Natural killer cell (primary cell): Measurements from ENCODE around the gene PRR35. TPM values are rescaled to one million over a fixed set of nuclear protein-coding genes. Genes with fewer than 3 reads are reported as not detected.

Source experiments
- ATAC-seq, 3 donors: fragments of 150-1000 bp in 2 of 3; fragments of 200-7000 bp in 1 of 3; cut with Tn5 transposase; 1 replicate in 1 of 3; 2 replicates in 2 of 3; pipeline ENCODE4 v1.10.0; 2021; ENCODE audit warnings: mild to moderate bottlenecking in 2 of 3, moderate library complexity in 2 of 3
- DNase-seq, 2 donors: peaks; one replicate each; pipeline versions ENCODE4 v3.0.0 to v3.0.0-alpha.2; 2013 to 2021; ENCODE audit warnings: mixed read lengths in 1 of 2
- H3K27ac ChIP-seq: one replicate; pipeline ENCODE4 v1.5.1; 2013; ENCODE audit warnings: mild to moderate bottlenecking, low read length
- H3K27me3 ChIP-seq: one replicate; pipeline ENCODE4 v1.6.1; 2013; ENCODE audit warnings: low read length; ENCODE audit not compliant: control insufficient read depth, insufficient read depth
- H3K36me3 ChIP-seq: one replicate; pipeline ENCODE4 v1.6.1; 2013; ENCODE audit warnings: low read length; ENCODE audit not compliant: control insufficient read depth, insufficient read depth
- H3K4me1 ChIP-seq: one replicate; pipeline ENCODE4 v1.6.1; 2013; ENCODE audit warnings: low read length; ENCODE audit not compliant: control insufficient read depth, insufficient read depth
- H3K4me3 ChIP-seq: one replicate; pipeline ENCODE4 v1.5.1; 2013; ENCODE audit warnings: low read length
- H3K9me3 ChIP-seq: one replicate; pipeline ENCODE4 v1.6.1; 2013; ENCODE audit warnings: low read length; ENCODE audit not compliant: control insufficient read depth, insufficient read depth
- H3K27ac Mint-ChIP-seq, 2 donors: one replicate each; pipeline ENCODE4 v1.8.0; 2022; ENCODE audit warnings: mild to moderate bottlenecking in 2 of 2, mixed read lengths in 2 of 2, moderate library complexity in 1 of 2
- H3K27me3 Mint-ChIP-seq, 2 donors: one replicate each; pipeline ENCODE4 v1.8.0; 2022; ENCODE audit warnings: low read depth in 2 of 2, mixed read lengths in 2 of 2
- H3K36me3 Mint-ChIP-seq: one replicate; pipeline ENCODE4 v1.8.0; 2022; ENCODE audit warnings: mixed read lengths
- H3K4me1 Mint-ChIP-seq, 2 donors: one replicate each; pipeline ENCODE4 v1.8.0; 2022; ENCODE audit warnings: mixed read lengths in 2 of 2
- H3K4me3 Mint-ChIP-seq: one replicate; pipeline ENCODE4 v1.8.0; 2022; ENCODE audit warnings: mild to moderate bottlenecking, moderate library complexity, mixed read lengths
- H3K9me3 Mint-ChIP-seq, 2 donors: one replicate each; pipeline ENCODE4 v1.8.0; 2022; ENCODE audit warnings: mixed read lengths in 2 of 2
- WGBS: methylation state at CpG from one replicate; pipeline ENCODE4 v1.1.7; 2013; ENCODE audit warnings: missing lambda C conversion rate; ENCODE audit not compliant: insufficient coverage; 5-methylcytosine and 5-hydroxymethylcytosine counted together
- intact Hi-C: fragments of 100-400 bp; cut with micrococcal nuclease; formaldehyde crosslinking; loops from one replicate; pipeline ENCODE4 v1.14.2; 2022
- total RNA-seq, 4 donors: library from RNA; stranded (reverse); fragments of 120-200 nt in 1 of 4; gene quantifications; one replicate each; pipeline versions ENCODE4 v1.2.3 to v1.2.4, GENCODE V29; 2013 to 2022
- TF ChIP-seq, protein P1 (sequence below): fragments of 200-600 bp; IDR thresholded peaks from one replicate; pipeline ENCODE4 v1.8.0; 2022; ENCODE audit warnings: antibody characterized with exemption

PRR35 gene
- total RNA-seq, 3 donors from 2014 or later (not counting 1 experiment from before 2014, with no cell fraction given): 0.20 TPM; not detected in 2

DNA sequence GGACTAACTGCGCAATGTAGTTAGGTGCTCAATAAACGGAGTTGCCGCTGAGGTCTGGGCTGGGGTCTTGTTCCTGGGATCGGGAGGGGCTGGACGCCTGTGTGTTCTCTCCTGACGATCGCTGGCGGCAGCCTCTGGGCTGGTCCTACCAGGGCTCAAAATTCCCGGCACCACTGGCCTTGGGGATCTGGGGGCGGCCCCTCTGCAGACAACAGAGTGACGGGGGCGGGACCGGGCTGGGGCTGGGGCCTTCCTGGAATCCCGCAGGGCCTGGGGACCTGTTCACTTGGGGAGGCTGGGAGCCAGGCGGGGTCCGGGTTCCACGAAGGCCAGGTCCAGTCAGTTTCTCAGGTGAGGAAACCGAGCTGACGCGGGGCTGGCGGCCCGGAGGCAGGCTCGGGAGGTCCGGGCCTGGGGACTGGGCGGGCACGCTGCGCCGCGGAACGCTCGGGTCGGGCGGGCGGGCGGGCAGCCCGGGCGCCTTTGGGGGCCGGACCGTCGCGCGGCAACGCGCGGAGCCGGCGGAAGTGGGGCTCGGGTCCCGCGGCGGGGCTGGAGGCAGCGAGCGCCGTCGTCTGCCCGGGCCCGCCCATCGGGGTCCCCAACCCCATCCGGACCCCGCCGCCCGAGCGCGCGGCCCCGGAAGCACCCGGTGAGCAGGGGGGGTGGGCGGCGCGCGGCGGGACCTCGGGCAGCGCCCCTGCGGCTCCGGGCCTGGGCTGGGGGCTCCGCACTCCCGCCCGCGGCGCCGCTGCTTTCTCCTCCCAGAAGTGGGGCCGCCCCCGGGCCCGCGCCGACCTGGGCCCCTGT lies 9.5 kb downstream of the PRR35 start, which contains the start of gene PIGQ:
Gene PIGQ (plus strand): TSS at position 524 of the 810 bp plus-strand sequence. CDS start 4,107 bp downstream, outside the sequence.
- Mint-ChIP-seq H3K9me3 (no peaks in the 10 kb centered on the region), H3K4me1 (peaks cover 16 to 33% of the 10 kb centered on the region in 2 donors), H3K27me3 (no peaks in the 10 kb centered on the region), H3K27ac (peak within 1 kb of the TSS; percentile 83 to 88), H3K36me3 (no peaks in the 10 kb centered on the region), H3K4me3 (peak within 1 kb of the TSS; percentile 85)
- Histone ChIP-seq H3K27ac (peak within 1 kb of the TSS; percentile 80), H3K9me3 (no peaks in the 10 kb centered on the region), H3K4me1 (peaks cover 43% of the 10 kb centered on the region), H3K36me3 (peaks cover 2% of the 10 kb centered on the region), H3K27me3 (no peaks in the 10 kb centered on the region), H3K4me3 (peak within 1 kb of the TSS; percentile 55)
- 2% methylated on average over 87 of the region's 87 CpGs for WGBS
- peak; percentile 77 to 90 (median 87) for ATAC-seq
- TF ChIP-seq, protein P1, sequence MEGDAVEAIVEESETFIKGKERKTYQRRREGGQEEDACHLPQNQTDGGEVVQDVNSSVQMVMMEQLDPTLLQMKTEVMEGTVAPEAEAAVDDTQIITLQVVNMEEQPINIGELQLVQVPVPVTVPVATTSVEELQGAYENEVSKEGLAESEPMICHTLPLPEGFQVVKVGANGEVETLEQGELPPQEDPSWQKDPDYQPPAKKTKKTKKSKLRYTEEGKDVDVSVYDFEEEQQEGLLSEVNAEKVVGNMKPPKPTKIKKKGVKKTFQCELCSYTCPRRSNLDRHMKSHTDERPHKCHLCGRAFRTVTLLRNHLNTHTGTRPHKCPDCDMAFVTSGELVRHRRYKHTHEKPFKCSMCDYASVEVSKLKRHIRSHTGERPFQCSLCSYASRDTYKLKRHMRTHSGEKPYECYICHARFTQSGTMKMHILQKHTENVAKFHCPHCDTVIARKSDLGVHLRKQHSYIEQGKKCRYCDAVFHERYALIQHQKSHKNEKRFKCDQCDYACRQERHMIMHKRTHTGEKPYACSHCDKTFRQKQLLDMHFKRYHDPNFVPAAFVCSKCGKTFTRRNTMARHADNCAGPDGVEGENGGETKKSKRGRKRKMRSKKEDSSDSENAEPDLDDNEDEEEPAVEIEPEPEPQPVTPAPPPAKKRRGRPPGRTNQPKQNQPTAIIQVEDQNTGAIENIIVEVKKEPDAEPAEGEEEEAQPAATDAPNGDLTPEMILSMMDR: no peak
- peak; percentile 56 to 80 for DNase-seq
- intact Hi-C loops: loop anchor here (1.0 kb wide), 1 partner anchor 20 kb away; no protein-coding TSS in a partner anchor

DNA sequence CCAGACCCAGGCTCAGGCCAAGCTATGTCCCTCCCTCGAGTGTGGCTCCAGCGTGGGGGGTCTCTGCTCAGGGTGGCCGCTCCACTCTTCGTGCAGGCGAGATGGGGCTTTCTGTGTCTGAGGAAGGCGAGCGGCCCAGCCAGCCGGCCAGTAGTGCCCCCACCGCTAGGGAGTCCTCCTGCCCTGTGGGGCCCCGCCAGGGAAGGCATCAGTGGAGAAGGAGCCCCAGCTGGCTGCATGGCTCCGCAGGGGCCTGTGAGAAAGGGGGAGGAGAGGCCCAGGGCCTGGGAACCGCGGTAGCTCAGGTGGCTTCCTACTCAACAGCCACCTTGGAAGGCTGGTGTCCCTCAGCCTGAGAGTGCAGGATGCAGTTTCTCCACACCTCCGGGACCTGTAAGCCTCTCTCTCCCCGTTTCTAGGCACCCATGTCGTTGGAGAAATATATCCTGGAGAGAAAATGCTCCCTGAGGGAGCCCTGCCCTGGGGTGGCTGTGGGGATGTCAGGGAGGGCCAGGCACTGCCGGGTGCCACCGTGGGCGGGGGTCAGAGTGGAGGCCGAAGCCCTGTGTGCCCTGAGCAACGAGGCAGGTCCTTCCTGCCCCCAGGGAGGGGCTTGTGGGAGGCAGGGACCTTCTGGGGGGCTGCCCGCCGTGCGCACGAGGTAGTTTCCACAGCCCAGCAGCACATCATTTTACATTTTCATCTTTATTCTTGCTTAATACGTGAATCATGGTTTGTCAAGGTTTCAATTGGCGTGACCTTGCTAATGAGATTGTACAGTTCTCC lies 12.9 kb downstream of the PRR35 start:
- TF ChIP-seq, protein P1: no peak
- intact Hi-C loops: no loop called here
- Mint-ChIP-seq H3K27ac (no peak overlapping the region), H3K4me1 (peaks cover 16 to 25% of the 10 kb centered on the region in 2 donors), H3K36me3 (no peaks in the 10 kb centered on the region), H3K27me3 (no peaks in the 10 kb centered on the region), H3K9me3 (no peaks in the 10 kb centered on the region), H3K4me3 (no peak overlapping the region)
- Histone ChIP-seq H3K4me3 (no peak overlapping the region), H3K9me3 (no peaks in the 10 kb centered on the region), H3K36me3 (peaks cover 2% of the 10 kb centered on the region), H3K27me3 (no peaks in the 10 kb centered on the region), H3K4me1 (peaks cover 25% of the 10 kb centered on the region), H3K27ac (no peak overlapping the region)
- ATAC-seq: no peak
- WGBS: 91% methylated on average over 27 of the region's 27 CpGs
- no peak for DNase-seq

DNA sequence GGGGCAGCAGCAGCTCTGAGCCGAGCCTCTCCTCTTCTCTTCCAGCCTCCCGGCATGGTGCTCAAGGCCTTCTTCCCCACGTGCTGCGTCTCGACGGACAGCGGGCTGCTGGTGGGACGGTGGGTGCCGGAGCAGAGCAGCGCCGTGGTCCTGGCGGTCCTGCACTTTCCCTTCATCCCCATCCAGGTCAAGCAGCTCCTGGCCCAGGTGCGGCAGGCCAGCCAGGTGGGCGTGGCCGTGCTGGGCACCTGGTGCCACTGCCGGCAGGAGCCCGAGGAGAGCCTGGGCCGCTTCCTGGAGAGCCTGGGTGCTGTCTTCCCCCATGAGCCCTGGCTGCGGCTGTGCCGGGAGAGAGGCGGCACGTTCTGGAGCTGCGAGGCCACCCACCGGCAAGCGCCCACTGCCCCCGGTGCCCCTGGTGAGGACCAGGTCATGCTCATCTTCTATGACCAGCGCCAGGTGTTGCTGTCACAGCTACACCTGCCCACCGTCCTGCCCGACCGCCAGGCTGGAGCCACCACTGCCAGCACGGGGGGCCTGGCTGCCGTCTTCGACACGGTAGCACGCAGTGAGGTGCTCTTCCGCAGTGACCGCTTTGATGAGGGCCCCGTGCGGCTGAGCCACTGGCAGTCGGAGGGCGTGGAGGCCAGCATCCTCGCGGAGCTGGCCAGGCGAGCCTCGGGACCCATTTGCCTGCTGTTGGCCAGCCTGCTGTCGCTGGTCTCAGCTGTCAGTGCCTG lies 14.0 kb downstream of the PRR35 start:
- TF ChIP-seq, protein P1: no peak
- no peaks in the 10 kb centered on the region for H3K9me3 ChIP-seq
- H3K36me3 ChIP-seq: peaks cover 2% of the 10 kb centered on the region
- H3K4me3 Mint-ChIP-seq: no peak overlapping the region
- DNase-seq (no peak), ATAC-seq (no peak)
- no peaks in the 10 kb centered on the region for H3K27me3 ChIP-seq
- no peaks in the 10 kb centered on the region for H3K9me3 Mint-ChIP-seq
- H3K36me3 Mint-ChIP-seq: no peaks in the 10 kb centered on the region
- no peak overlapping the region for H3K27ac ChIP-seq
- intact Hi-C loops: no loop called here
- no peaks in the 10 kb centered on the region for H3K27me3 Mint-ChIP-seq
- H3K4me1 Mint-ChIP-seq: peaks cover 16 to 21% of the 10 kb centered on the region in 2 donors
- peaks cover 21% of the 10 kb centered on the region for H3K4me1 ChIP-seq
- WGBS: 97% methylated on average over 46 of the region's 46 CpGs
- no peak overlapping the region for H3K27ac Mint-ChIP-seq
- no peak overlapping the region for H3K4me3 ChIP-seq
